Sigmoid colon (tissue), 7 donors: Measurements from ENCODE around the gene COA1. TPM values are rescaled to one million over a fixed set of nuclear protein-coding genes. Genes with fewer than 3 reads are reported as not detected.
"Not testable (repeated sequence)": the region's sequence is repeated elsewhere in the genome, so short reads cannot be mapped to it uniquely, and the experiment has no call there.

Experiments
- DNase-seq: peaks from one replicate; pipeline ENCODE4 v3.0.0-alpha.2; 2019
- H3K27ac ChIP-seq, 4 donors: fragments of 200-600 bp; sonication (generic); one replicate each; pipeline ENCODE4 v1.5.1; 2016 to 2019; ENCODE audit warnings: mild to moderate bottlenecking in 1 of 4
- H3K27me3 ChIP-seq, 3 donors: fragments of 200-600 bp; sonication (generic); one replicate each; pipeline ENCODE4 v1.5.1; 2019; ENCODE audit warnings: mild to moderate bottlenecking in 1 of 3
- H3K36me3 ChIP-seq, 4 donors: fragments of 200-600 bp; sonication (generic); one replicate each; pipeline ENCODE4 v1.5.1; 2016 to 2019
- H3K4me1 ChIP-seq, 4 donors: fragments of 200-600 bp; sonication (generic); one replicate each; pipeline ENCODE4 v1.5.1; 2017 to 2019
- H3K4me3 ChIP-seq, 4 donors: fragments of 200-600 bp; sonication (generic); one replicate each; pipeline ENCODE4 v1.5.1; 2017 to 2019; ENCODE audit warnings: mild to moderate bottlenecking in 2 of 4, moderate library complexity in 1 of 4
- H3K9me3 ChIP-seq, 4 donors: fragments of 200-600 bp in 3 of 4; sonication (generic) in 3 of 4; one replicate each; pipeline versions ENCODE4 v1.5.1 to v1.6.1; 2013 to 2019
- EP300 ChIP-seq, 4 donors: sonication (generic); formaldehyde crosslinking; IDR thresholded peaks; one replicate each; pipeline ENCODE4 v1.6.1; 2017; ENCODE audit warnings: antibody characterized with exemption in 4 of 4
- POLR2A ChIP-seq, 2 donors: fragments of 450-650 bp; IDR thresholded peaks; one replicate each; pipeline ENCODE4 v1.6.1; 2016; ENCODE audit warnings: antibody characterized with exemption in 2 of 2, mild to moderate bottlenecking in 2 of 2, moderate library complexity in 2 of 2
- POLR2AphosphoS5 ChIP-seq, 4 donors: sonication (generic); formaldehyde crosslinking; IDR thresholded peaks; one replicate each; pipeline ENCODE4 v1.6.1; 2017; ENCODE audit warnings: antibody characterized with exemption in 4 of 4
- WGBS, 2 donors: extraction: QIAGEN DNeasy Blood & Tissue Kit; methylation state at CpG; one replicate each; pipeline ENCODE4 v1.1.7; 2013; 5-methylcytosine and 5-hydroxymethylcytosine counted together
- intact Hi-C: fragments of 100-400 bp; cut with DNase I; formaldehyde crosslinking; loops from one replicate; pipeline ENCODE4 v1.15.1; 2023
- polyA plus RNA-seq, 3 donors: library from polyadenylated mRNA; stranded (reverse); fragments of 200-250 nt; gene quantifications; one replicate each; pipeline ENCODE4 v1.2.3, GENCODE V29; 2013
- total RNA-seq, 4 donors: library from RNA; depleted of rRNA; stranded (reverse); fragments of >200 nt; gene quantifications; one replicate each; pipeline ENCODE4 v1.1.0, GENCODE V29; 2016
- TF ChIP-seq, protein P1 (sequence below), 4 experiments: fragments of 450-650 bp in 3 of 4; fragments of 200-600 bp in 1 of 4; IDR thresholded peaks; one replicate each; pipeline ENCODE4 v1.5.1; 2016 to 2019; ENCODE audit warnings: antibody characterized with exemption in 4 of 4, mild to moderate bottlenecking in 3 of 4, moderate library complexity in 2 of 4
- donor health status: healthy with polysubstance abuse.
- donor health status: Bipolar disorder and iron deficiency.
- donor health status: healthy.

The COA1 gene
- total and polyA plus RNA-seq, 7 donors, result 31.2 to 61.2 (median 42.6) TPM

DNA sequence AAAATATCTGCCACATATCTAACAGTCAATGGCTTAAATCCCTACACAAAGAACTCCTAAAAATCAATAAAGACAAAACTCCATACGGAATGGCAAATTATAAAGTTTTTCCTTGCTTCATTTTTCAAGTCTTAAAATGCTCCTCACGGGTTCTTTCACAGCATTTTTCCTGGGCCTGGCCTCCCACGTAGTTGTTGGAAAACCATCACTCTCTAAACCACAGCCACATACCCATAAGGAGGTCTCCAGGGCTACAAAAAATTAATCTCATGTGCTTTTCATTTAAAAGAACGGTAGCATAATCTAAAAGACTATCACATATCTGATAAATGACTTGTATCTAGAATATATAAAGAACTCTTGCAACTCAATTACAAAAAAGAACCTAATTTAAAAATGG is 2.9 kb downstream of the COA1 start:
- H3K27me3 ChIP-seq, result no peaks in the 10 kb centered on the region
- intact Hi-C loops, result no loop called here
- 80 to 84% methylated on average over 4 of the region's 4 CpGs for WGBS, 2 donors

DNA sequence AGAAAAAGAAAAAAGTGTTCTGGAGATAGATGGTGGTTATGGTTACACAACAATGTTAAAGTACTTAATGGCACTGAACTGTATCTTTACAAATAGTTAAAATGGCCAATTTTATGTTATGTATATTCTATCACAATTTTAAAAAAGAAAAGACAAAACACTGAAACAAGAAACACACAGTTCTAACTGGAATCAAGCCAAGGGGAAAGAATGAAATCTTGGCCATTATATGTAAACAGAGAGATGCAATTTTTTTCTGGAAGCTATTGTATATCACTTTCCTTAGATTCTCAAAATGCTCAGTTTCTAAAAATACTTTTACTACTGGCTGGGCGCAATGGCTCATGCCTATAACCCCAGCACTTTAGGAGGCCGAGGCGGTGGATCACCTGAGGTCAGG is 4.1 kb downstream of the COA1 start:
- Histone ChIP-seq H3K27ac (peak overlapping the region in 2 of 4 donors; percentile 33 to 35), H3K9me3 (no peaks in the 10 kb centered on the region), H3K27me3 (no peaks in the 10 kb centered on the region), H3K4me1 (peaks cover 0 to 45% (median 35%) of the 10 kb centered on the region in 4 donors), H3K36me3 (no peaks in the 10 kb centered on the region), H3K4me3 (no peak overlapping the region)
- intact Hi-C loops, result no loop called here
- WGBS, 2 donors, result 82 to 96% methylated on average over 3 of the region's 3 CpGs
- TF ChIP-seq POLR2AphosphoS5 (IDR thresholded peaks at IDR 0.05), result no peak
- no peak for DNase-seq

More for the DNA sequence above, 2.9 kb downstream of the COA1 start:
- Histone ChIP-seq H3K4me1 (peaks cover 0 to 40% (median 37%) of the 10 kb centered on the region in 4 donors), H3K36me3 (no peaks in the 10 kb centered on the region), H3K9me3 (no peaks in the 10 kb centered on the region), H3K4me3 (no peak overlapping the region), H3K27ac (no peak overlapping the region)
- no peak for DNase-seq
- TF ChIP-seq POLR2AphosphoS5 (IDR thresholded peaks at IDR 0.05) (no peak), EP300 (IDR thresholded peaks at IDR 0.05) (no peak), POLR2A (IDR thresholded peaks at IDR 0.05) (no peak)
- TF ChIP-seq, protein P1, sequence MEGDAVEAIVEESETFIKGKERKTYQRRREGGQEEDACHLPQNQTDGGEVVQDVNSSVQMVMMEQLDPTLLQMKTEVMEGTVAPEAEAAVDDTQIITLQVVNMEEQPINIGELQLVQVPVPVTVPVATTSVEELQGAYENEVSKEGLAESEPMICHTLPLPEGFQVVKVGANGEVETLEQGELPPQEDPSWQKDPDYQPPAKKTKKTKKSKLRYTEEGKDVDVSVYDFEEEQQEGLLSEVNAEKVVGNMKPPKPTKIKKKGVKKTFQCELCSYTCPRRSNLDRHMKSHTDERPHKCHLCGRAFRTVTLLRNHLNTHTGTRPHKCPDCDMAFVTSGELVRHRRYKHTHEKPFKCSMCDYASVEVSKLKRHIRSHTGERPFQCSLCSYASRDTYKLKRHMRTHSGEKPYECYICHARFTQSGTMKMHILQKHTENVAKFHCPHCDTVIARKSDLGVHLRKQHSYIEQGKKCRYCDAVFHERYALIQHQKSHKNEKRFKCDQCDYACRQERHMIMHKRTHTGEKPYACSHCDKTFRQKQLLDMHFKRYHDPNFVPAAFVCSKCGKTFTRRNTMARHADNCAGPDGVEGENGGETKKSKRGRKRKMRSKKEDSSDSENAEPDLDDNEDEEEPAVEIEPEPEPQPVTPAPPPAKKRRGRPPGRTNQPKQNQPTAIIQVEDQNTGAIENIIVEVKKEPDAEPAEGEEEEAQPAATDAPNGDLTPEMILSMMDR (IDR thresholded peaks at IDR 0.05), result no peak

GRCh38 chr7:43723007-43723341 is 6.3 kb downstream of the COA1 start:
- Histone ChIP-seq H3K4me3 (no peak overlapping the region), H3K36me3 (no peaks in the 10 kb centered on the region), H3K4me1 (peaks cover 0 to 38% (median 22%) of the 10 kb centered on the region in 4 donors), H3K27ac (no peak overlapping the region), H3K9me3 (no peaks in the 10 kb centered on the region), H3K27me3 (no peaks in the 10 kb centered on the region)
- TF ChIP-seq EP300 (IDR thresholded peaks at IDR 0.05) (no peak), POLR2AphosphoS5 (IDR thresholded peaks at IDR 0.05) (no peak)
- intact Hi-C loops, result no loop called here
- no peak for DNase-seq

DNA sequence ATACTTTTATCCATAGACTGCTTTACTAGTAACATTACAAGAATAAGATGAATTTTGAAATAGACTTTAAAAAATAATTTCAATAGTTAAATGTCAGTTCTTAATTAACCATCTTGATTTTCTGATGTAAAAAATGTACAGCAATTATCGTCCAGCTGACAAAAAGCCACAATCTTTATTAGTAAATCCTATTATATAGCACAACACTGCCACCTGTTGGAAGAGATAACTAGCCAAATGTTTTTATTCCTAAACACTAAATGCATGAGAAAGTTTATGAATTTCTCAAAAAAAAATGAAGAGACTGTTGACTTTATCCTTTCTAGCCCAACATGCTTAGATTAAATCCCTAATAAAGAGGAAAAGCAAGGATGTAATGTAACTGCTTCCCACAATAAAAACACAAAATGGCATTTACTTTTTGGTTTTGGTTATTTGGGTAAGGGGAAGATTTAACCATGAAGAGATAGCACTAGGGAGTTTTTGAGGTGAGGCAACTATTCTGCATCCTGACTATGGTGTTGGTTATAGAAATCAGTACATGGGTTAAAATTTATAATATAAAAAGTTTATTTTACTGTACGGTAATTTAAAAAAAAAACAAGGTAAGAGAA is 8.0 kb downstream of the COA1 start:
- H3K9me3 ChIP-seq, result no peaks in the 10 kb centered on the region
- peaks cover 0 to 29% (median 16%) of the 10 kb centered on the region in 4 donors for H3K4me1 ChIP-seq
- no peak overlapping the region for H3K4me3 ChIP-seq
- WGBS, 2 donors, result 38 to 43% methylated on average over 2 of the region's 2 CpGs
- no peak overlapping the region for H3K27ac ChIP-seq
- no peaks in the 10 kb centered on the region for H3K36me3 ChIP-seq
- TF ChIP-seq EP300 (IDR thresholded peaks at IDR 0.05), result no peak
- TF ChIP-seq POLR2AphosphoS5 (IDR thresholded peaks at IDR 0.05), result no peak
- TF ChIP-seq, protein P1 (IDR thresholded peaks at IDR 0.05), result peak; percentile 27 to 67 (median 45)
- no peak for TF ChIP-seq POLR2A (IDR thresholded peaks at IDR 0.05)
- no peaks in the 10 kb centered on the region for H3K27me3 ChIP-seq
- intact Hi-C loops, result loop anchor here (1.0 kb wide), 2 partner anchors 118 to 139 kb away; no protein-coding TSS in a partner anchor
- DNase-seq, result no peak

DNA sequence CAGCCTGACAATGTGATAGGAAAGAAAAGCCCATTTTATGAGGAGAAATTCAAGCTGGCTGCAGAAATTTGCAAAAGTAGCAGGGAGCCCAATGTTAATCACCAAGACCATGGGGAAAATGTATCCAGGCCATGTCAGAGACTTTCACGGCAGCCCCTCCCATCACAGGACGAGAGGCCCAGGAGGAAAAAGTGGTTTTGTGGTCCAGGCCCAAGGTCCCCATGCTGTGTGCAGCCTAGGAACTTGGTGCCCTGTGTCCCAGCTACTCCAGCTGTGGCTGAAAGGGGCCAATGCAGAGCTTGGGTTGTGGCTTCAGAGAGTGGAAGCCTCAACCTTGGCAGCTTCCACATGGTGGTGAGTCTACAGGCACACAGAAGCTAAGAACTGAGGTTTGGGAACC is 12.7 kb downstream of the COA1 start:
- Histone ChIP-seq H3K4me3 (no peak overlapping the region), H3K27me3 (no peaks in the 10 kb centered on the region), H3K36me3 (no peaks in the 10 kb centered on the region), H3K4me1 (peaks cover 0 to 6% (median 0%) of the 10 kb centered on the region in 4 donors), H3K27ac (no peak overlapping the region), H3K9me3 (no peaks in the 10 kb centered on the region)
- TF ChIP-seq EP300 (IDR thresholded peaks at IDR 0.05) (no peak), POLR2A (IDR thresholded peaks at IDR 0.05) (no peak), POLR2AphosphoS5 (IDR thresholded peaks at IDR 0.05) (no peak)
- TF ChIP-seq, protein P1 (IDR thresholded peaks at IDR 0.05), result no peak
- intact Hi-C loops, result no loop called here
- 80 to 89% methylated on average over 2 of the region's 2 CpGs for WGBS, 2 donors
- DNase-seq, result no peak

DNA sequence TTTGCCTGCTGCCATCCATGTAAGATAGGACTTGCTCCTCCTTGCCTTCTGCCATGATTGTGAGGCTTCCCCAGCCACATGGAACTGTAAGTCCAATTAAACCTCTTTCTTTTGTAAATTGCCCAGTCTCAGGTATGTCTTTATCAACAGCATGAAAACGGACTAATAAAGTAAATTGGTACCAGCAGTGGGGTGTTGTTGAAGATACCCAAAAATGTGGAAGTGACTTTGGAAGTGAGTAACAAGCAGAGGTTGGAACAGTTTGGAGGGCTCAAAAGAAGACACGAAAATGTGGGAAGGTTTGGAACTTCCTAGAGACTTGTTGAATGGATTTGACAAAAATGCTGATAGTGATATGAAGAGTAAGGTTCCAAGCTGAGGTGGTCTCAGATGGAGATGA is 13.4 kb downstream of the COA1 start:
- H3K4me3 ChIP-seq, H3K4me1 ChIP-seq, H3K27me3 ChIP-seq, DNase-seq, H3K27ac ChIP-seq, H3K36me3 ChIP-seq, H3K9me3 ChIP-seq, intact Hi-C loops: not testable (repeated sequence)
- 95 to 96% methylated on average over 2 of the region's 2 CpGs for WGBS, 2 donors
